K562 (cell line): Measurements from ENCODE around the gene KBTBD12. TPM values are rescaled to one million over a fixed set of nuclear protein-coding genes. Genes with fewer than 3 reads are reported as not detected.

ENCODE experiments used
- ATAC-seq: fragments of 200-7000 bp; cut with Tn5 transposase; 3 replicates; pipeline ENCODE4 v1.9.1; 2020; ENCODE audit warnings: moderate library complexity
- BruUV-seq: library from RNA; stranded (reverse); fragments of 400-500 nt; replicated peaks from 2 replicates; lab custom pipeline; 2021; lab: Mats Ljungman, UMichigan
- CTCF ChIA-PET: fragments of 300-600 bp; formaldehyde crosslinking; extraction: SDS; loops from one replicate; lab custom pipeline; 2021; ENCODE audit warnings: low intra/inter-chr PET ratio; lab: Yijun Ruan, JAX
- POLR2A ChIA-PET: fragments of 300-600, 350-650 bp; sonication (Branson Sonifier 250); formaldehyde crosslinking; extraction: SDS; loops from one replicate; lab custom pipeline; 2021; ENCODE audit warnings: antibody characterized with exemption, inconsistent platforms; lab: Yijun Ruan, JAX
- DNase-seq, 4 experiments: peaks; one replicate each; pipeline versions ENCODE4 v3.0.0 to v3.0.0-alpha.2; 2011 to 2018; ENCODE audit warnings: low spot score in 3 of 4, mixed read lengths in 3 of 4; ENCODE audit errors: extremely low read depth in 1 of 4
- FAIRE-seq: peaks from 2 replicates; lab custom pipeline; 2011; peaks lifted over from hg19 to GRCh38; lab: Jason Lieb, UNC
- H2AFZ ChIP-seq: 2 replicates; pipeline ENCODE4 v1.6.0; 2011; ENCODE audit warnings: low read depth, low read length, control low read depth, inconsistent platforms
- H3K27ac ChIP-seq: fragments of 200-600 bp; 3 replicates; pipeline ENCODE4 v1.8.0; 2011; ENCODE audit warnings: low read depth, mild to moderate bottlenecking, control low read depth, inconsistent platforms, low read length, moderate library complexity, mixed read lengths; ENCODE audit errors: extremely low read depth
- H3K27me3 ChIP-seq, 2 experiments: fragments of 300-600 bp in 1 of 2; 2 replicates in 1 of 2; 3 replicates in 1 of 2; pipeline versions ENCODE4 v1.6.0 to v1.8.0; 2011; ENCODE audit warnings: inconsistent platforms in 2 of 2, low read length in 2 of 2, mild to moderate bottlenecking in 1 of 2, mixed read lengths in 1 of 2, moderate library complexity in 1 of 2; ENCODE audit not compliant: control insufficient read depth in 2 of 2, insufficient read depth in 2 of 2
- H3K36me3 ChIP-seq: fragments of 300-600 bp; 3 replicates; pipeline ENCODE4 v1.8.0; 2011; ENCODE audit warnings: mild to moderate bottlenecking, low read length, inconsistent platforms; ENCODE audit not compliant: control insufficient read depth, insufficient read depth
- H3K4me1 ChIP-seq, 2 experiments: fragments of 200-600 bp in 1 of 2; replicated peaks in 1 of 2; 2 replicates in 1 of 2; 3 replicates in 1 of 2; pipeline versions ENCODE4 v1.5.1 to v1.8.0; 2011; ENCODE audit warnings: inconsistent platforms in 2 of 2, low read length in 2 of 2, mild to moderate bottlenecking in 1 of 2, mixed read lengths in 1 of 2, moderate library complexity in 1 of 2; ENCODE audit not compliant: control insufficient read depth in 2 of 2, insufficient read depth in 2 of 2
- H3K4me2 ChIP-seq: 2 replicates; pipeline ENCODE4 v1.6.1; 2011; ENCODE audit warnings: low read length, control low read depth, inconsistent platforms, mixed read lengths; ENCODE audit not compliant: insufficient read depth
- H3K4me3 ChIP-seq: fragments of 200-600 bp; sonication (generic), shearing (Covaris generic); 2 replicates; pipeline ENCODE4 v1.5.1; 2016; ENCODE audit warnings: control low read depth, inconsistent platforms
- H3K79me2 ChIP-seq: fragments of 200-600 bp; 3 replicates; pipeline ENCODE4 v1.8.0; 2011; ENCODE audit warnings: low read length, inconsistent platforms; ENCODE audit not compliant: control insufficient read depth, insufficient read depth
- H3K9ac ChIP-seq, 2 experiments: 2 replicates each; pipeline versions ENCODE4 v1.6.0 to v1.6.1; 2011; ENCODE audit warnings: low read depth in 2 of 2, low read length in 2 of 2, control low read depth in 1 of 2, inconsistent platforms in 1 of 2, mild to moderate bottlenecking in 1 of 2, mixed read lengths in 1 of 2; ENCODE audit not compliant: insufficient read depth in 1 of 2
- H3K9me1 ChIP-seq: one replicate; pipeline ENCODE4 v1.6.0; 2011; ENCODE audit warnings: inconsistent platforms, mild to moderate bottlenecking, low read length, moderate library complexity; ENCODE audit not compliant: control insufficient read depth, insufficient read depth
- H3K9me3 ChIP-seq: replicated peaks from 2 replicates; pipeline ENCODE4 v1.5.1; 2011; ENCODE audit warnings: low read depth, low read length, inconsistent platforms; ENCODE audit not compliant: control insufficient read depth, insufficient read depth
- H4K20me1 ChIP-seq: replicated peaks from 2 replicates; pipeline ENCODE4 v1.6.1; 2011; ENCODE audit warnings: low read length, inconsistent platforms, mixed read lengths; ENCODE audit not compliant: control insufficient read depth, insufficient read depth
- BHLHE40 ChIP-seq: IDR thresholded peaks from 2 replicates; pipeline ENCODE4 v1.6.1; 2011; ENCODE audit warnings: low read length, improper control_type of control experiment
- BRCA1 ChIP-seq, 2 experiments: fragments of 450-650 bp in 1 of 2; sonication (generic) in 1 of 2; formaldehyde crosslinking in 1 of 2; IDR thresholded peaks; 2 replicates each; pipeline versions ENCODE4 v1.5.0 to v1.6.1; 2017 to 2020; ENCODE audit warnings: mild to moderate bottlenecking in 1 of 2, missing genetic modification reagents in 1 of 2
- C11orf30 ChIP-seq: fragments of 450-650 bp; IDR thresholded peaks from 2 replicates; pipeline ENCODE4 v1.6.1; 2016; ENCODE audit warnings: low read depth, mild to moderate bottlenecking
- GTF2A2 ChIP-seq: IDR thresholded peaks from 2 replicates; pipeline ENCODE4 v1.6.1; 2016; ENCODE audit warnings: mild to moderate bottlenecking, missing genetic modification characterization, missing compliant biosample characterization
- LEF1 ChIP-seq: fragments of 450-650 bp; IDR thresholded peaks from 2 replicates; pipeline ENCODE4 v1.6.1; 2016; ENCODE audit warnings: mild to moderate bottlenecking
- YY1 ChIP-seq, 3 experiments: IDR thresholded peaks; 2 replicates each; pipeline ENCODE4 v1.6.1; 2011; ENCODE audit warnings: low read length in 2 of 3, mild to moderate bottlenecking in 2 of 3, moderate library complexity in 2 of 3, borderline replicate concordance in 1 of 3, control low read depth in 1 of 3, low read depth in 1 of 3; ENCODE audit not compliant: insufficient read depth in 3 of 3, insufficient replicate concordance in 2 of 3, control insufficient read depth in 1 of 3, insufficient read length in 1 of 3; ENCODE audit errors: extremely low read depth in 1 of 3
- ZKSCAN1 ChIP-seq: fragments of 150-350 bp; IDR thresholded peaks from 2 replicates; pipeline ENCODE4 v1.6.1; 2016; ENCODE audit warnings: low read depth, low read length
- ZNF121 ChIP-seq: sonication (generic); formaldehyde crosslinking; conservative IDR thresholded peaks from 2 replicates; pipeline ENCODE4 v1.8.0; 2022; ENCODE audit warnings: missing genetic modification reagents
- ZNF3 ChIP-seq: fragments of 250-450 bp; sonication (Bioruptor Pico); IDR thresholded peaks from 2 replicates; pipeline ENCODE4 v1.5.0; 2021; ENCODE audit warnings: mild to moderate bottlenecking, moderate library complexity
- ZNF324 ChIP-seq: fragments of 250-450 bp; sonication (Bioruptor Pico); IDR thresholded peaks from 2 replicates; pipeline ENCODE4 v1.4.0; 2020; ENCODE audit warnings: mild to moderate bottlenecking
- ZNF780A ChIP-seq: fragments of 250-450 bp; sonication (Bioruptor Pico); IDR thresholded peaks from 2 replicates; pipeline ENCODE4 v1.5.0; 2021; ENCODE audit warnings: mild to moderate bottlenecking
- WGBS: fragments of 100-300 bp; shearing (Covaris generic); methylation state at CpG from one replicate; pipeline ENCODE4 v1.1.6; 2016; ENCODE audit warnings: low coverage, mixed read lengths; ENCODE audit not compliant: insufficient coverage; ENCODE audit errors: missing lambda C conversion rate; 5-methylcytosine and 5-hydroxymethylcytosine counted together
- in situ Hi-C: fragments of 300-500 bp; cut with MboI; formaldehyde crosslinking; loops from 4 replicates; pipeline ENCODE4 v1.15.0; 2018; ENCODE audit warnings: inconsistent platforms, mixed read lengths
- intact Hi-C: fragments of 100-400 bp; cut with micrococcal nuclease; formaldehyde crosslinking; loops from 2 replicates; pipeline ENCODE4 v1.14.2; 2022
- polyA plus RNA-seq, 8 experiments: library from polyadenylated mRNA; depleted of rRNA in 4 of 8; stranded (reverse) in 5 of 8; unstranded in 3 of 8; fragments of >200 nt; fragmentation: Nextera tagmentation in 2 of 8; fragmentation: Illumina TruSeq in 1 of 8; extraction: Ambion mirVana in 2 of 8; extraction: Trizol in 1 of 8; gene quantifications; 2 replicates each; pipeline versions ENCODE4 v1.2.1 to v1.2.3, GENCODE V29; 2011 to 2014; ENCODE audit warnings: inconsistent platforms in 1 of 8, missing spikeins in 1 of 8
- total RNA-seq, 7 experiments: library from RNA; depleted of rRNA in 6 of 7; stranded (reverse); fragments of >200 nt in 6 of 7; fragmentation: Illumina TruSeq in 2 of 7; extraction: Trizol in 2 of 7; gene quantifications; 2 replicates each; pipeline versions ENCODE4 v1.2.1 to v1.2.3, GENCODE V29; 2011 to 2021; ENCODE audit warnings: low replicate concordance in 1 of 7
- TF ChIP-seq, protein P1 (sequence below), 2 experiments: fragments of 450-650 bp in 1 of 2; sonication (generic) in 1 of 2; formaldehyde crosslinking in 1 of 2; IDR thresholded peaks in 1 of 2; conservative IDR thresholded peaks in 1 of 2; 2 replicates each; pipeline versions ENCODE4 v1.6.1 to v1.8.1; 2016 to 2023; ENCODE audit warnings: mild to moderate bottlenecking in 2 of 2, moderate library complexity in 2 of 2, inconsistent platforms in 1 of 2, missing genetic modification reagents in 1 of 2
- TF ChIP-seq, protein P2 (sequence below): fragments of 250-450 bp; sonication (Bioruptor Pico); IDR thresholded peaks from 2 replicates; pipeline ENCODE4 v1.8.0; 2022; ENCODE audit warnings: moderate library complexity, mild to moderate bottlenecking, inconsistent platforms

Gene KBTBD12
- total and polyA plus RNA-seq, 9 of the 15 experiments (the other 6 are each of a cell fraction or from before 2014, with no cell fraction given) = not detected

DNA sequence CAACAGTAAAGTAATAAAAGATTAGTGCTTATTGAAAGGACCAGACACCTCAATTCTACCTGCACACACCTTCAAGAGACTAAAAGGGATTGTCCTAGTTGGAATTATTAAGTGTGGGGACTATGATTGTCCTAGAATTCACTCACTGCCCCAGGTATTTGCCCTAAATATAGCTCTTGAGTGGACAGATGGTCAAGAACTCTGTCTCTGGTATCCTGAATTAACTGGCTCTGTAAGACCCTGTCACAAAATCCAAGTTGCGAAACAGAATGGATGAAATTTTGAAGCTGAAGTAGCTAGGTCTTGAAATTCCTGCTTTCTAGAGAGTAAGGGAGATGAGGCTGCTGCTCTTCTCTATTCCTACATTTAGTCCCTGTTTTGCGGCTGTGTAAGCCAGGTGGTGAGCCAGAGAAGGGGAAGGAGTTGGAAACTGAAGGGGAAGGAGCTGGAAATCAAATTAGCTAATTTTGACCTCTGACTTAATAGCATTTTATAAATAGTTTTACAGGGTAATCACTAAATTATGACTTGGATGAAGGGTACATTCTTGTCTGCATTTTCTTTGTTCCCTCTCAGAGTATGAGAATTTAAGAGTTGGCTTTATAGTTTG, 34.5 kb downstream of the KBTBD12 start:
- no peaks in the 10 kb centered on the region for H3K9me3 ChIP-seq
- DNase-seq = no peak
- BruUV-seq = no TSS peak
- no peak overlapping the region for H3K27ac ChIP-seq
- intact Hi-C loops (no loop called here), in situ Hi-C loops (no loop called here)
- ATAC-seq = no peak
- TF ChIP-seq, protein P1, sequence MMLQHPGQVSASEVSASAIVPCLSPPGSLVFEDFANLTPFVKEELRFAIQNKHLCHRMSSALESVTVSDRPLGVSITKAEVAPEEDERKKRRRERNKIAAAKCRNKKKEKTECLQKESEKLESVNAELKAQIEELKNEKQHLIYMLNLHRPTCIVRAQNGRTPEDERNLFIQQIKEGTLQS (IDR thresholded peaks at IDR 0.05) = no peak
- TF ChIP-seq, protein P1 (CRISPR knock-in tag; conservative IDR thresholded peaks at IDR 0.05) = no peak
- TF ChIP-seq ZKSCAN1 = no peak
- TF ChIP-seq C11orf30 = no peak
- TF ChIP-seq ZNF3 (CRISPR knock-in tag) = no peak
- TF ChIP-seq GTF2A2 (tag) = no peak
- TF ChIP-seq, protein P2, sequence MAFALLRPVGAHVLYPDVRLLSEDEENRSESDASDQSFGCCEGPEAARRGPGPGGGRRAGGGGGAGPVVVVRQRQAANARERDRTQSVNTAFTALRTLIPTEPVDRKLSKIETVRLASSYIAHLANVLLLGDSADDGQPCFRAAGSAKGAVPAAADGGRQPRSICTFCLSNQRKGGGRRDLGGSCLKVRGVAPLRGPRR (CRISPR knock-in tag) = no peak
- no peak for TF ChIP-seq LEF1
- TF ChIP-seq ZNF324 = no peak
- no peak for TF ChIP-seq ZNF121 (CRISPR knock-in tag)
- no peak for TF ChIP-seq YY1 (IDR thresholded peaks at IDR 0.05; ENCODE audit: borderline replicate concordance in 1 of 3, control insufficient read depth in 1 of 3, extremely low read depth in 1 of 3, insufficient read depth in 3 of 3, insufficient read length in 1 of 3, insufficient replicate concordance in 2 of 3, low read depth in 1 of 3, low read length in 2 of 3)
- TF ChIP-seq BHLHE40 = no peak
- no peak for TF ChIP-seq ZNF780A (CRISPR knock-in tag)
- no peak for TF ChIP-seq BRCA1 (IDR thresholded peaks at IDR 0.05)
- no peak for TF ChIP-seq BRCA1 (CRISPR knock-in tag; IDR thresholded peaks at IDR 0.05)
- H3K36me3 ChIP-seq = no peaks in the 10 kb centered on the region
- H3K4me2 ChIP-seq = no peak overlapping the region
- no peaks in the 10 kb centered on the region for H3K4me1 ChIP-seq
- no peaks in the 10 kb centered on the region for H3K79me2 ChIP-seq
- peaks cover 0 to 4% of the 10 kb centered on the region in 2 experiments; a peak in 2 of 5 replicates for H3K27me3 ChIP-seq
- H2AFZ ChIP-seq = no peak overlapping the region
- H4K20me1 ChIP-seq = no peaks in the 10 kb centered on the region
- POLR2A ChIA-PET = interaction anchor here (1.4 kb wide), 1 partner anchor 9 kb away, joined by 4 read pairs; no protein-coding TSS in a partner anchor
- CTCF ChIA-PET = no interaction called here
- H3K9ac ChIP-seq = no peak overlapping the region
- no peak overlapping the region for H3K4me3 ChIP-seq
- WGBS = 0% methylated on average over 2 of the region's 2 CpGs
- H3K9me1 ChIP-seq = no peaks in the 10 kb centered on the region
- FAIRE-seq = no peak
